ENCODE results near the gene IL1B.

- TF ChIP-seq, protein P1, sequence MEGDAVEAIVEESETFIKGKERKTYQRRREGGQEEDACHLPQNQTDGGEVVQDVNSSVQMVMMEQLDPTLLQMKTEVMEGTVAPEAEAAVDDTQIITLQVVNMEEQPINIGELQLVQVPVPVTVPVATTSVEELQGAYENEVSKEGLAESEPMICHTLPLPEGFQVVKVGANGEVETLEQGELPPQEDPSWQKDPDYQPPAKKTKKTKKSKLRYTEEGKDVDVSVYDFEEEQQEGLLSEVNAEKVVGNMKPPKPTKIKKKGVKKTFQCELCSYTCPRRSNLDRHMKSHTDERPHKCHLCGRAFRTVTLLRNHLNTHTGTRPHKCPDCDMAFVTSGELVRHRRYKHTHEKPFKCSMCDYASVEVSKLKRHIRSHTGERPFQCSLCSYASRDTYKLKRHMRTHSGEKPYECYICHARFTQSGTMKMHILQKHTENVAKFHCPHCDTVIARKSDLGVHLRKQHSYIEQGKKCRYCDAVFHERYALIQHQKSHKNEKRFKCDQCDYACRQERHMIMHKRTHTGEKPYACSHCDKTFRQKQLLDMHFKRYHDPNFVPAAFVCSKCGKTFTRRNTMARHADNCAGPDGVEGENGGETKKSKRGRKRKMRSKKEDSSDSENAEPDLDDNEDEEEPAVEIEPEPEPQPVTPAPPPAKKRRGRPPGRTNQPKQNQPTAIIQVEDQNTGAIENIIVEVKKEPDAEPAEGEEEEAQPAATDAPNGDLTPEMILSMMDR (IDR thresholded peaks at IDR 0.05; ENCODE audit: poor library complexity), result no peak
- no peak for TF ChIP-seq EZH2 (IDR thresholded peaks at IDR 0.05; ENCODE audit: borderline replicate concordance)
- no peak for TF ChIP-seq EZH2phosphoT487 (IDR thresholded peaks at IDR 0.05; ENCODE audit: low read depth, severe bottlenecking, unreplicated experiment)
These were observed 12.3 kb upstream of the IL1B start for GRCh38 chr2:112848833-112849232.
